HG02884 (cell line): Measurements from ENCODE around the gene ATP10A.

Source experiments
- ATAC-seq: cut with Tn5 transposase; IDR thresholded peaks from one replicate; pipeline ENCODE4 v1.9.1; 2021; ENCODE audit warnings: mild to moderate bottlenecking, moderate library complexity; ENCODE audit not compliant: unreplicated experiment

ATP10A gene

DNA sequence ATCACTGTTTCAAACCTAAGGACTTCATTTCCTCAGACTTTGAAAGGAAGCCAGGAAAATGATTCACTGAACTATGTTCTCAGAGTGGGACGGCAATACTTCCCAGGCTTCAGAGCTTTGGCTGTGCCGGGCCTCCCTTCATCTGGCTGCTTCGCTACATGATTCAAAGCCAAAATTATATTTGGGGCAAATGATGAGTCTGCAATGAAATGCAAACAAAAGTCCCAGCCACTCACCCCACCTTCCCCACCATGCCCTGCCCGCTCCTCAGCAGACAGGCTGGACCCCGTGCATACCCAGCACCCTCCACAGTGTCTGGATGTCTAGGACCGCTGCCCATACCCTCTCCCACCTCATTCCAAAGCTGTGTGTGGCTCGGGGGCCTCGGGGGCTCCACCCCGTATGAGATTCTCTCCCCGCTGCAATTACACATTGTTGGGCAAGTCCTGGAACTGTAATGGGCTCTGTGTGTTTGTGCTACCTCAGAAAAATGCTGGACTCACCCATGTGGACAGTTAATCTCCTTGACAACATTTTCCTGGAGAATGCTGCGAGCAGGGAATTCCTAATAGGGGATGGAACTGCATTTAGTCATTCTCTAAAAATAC is 32.2 kb downstream of the ATP10A start:
- ATAC-seq, result no peak

DNA sequence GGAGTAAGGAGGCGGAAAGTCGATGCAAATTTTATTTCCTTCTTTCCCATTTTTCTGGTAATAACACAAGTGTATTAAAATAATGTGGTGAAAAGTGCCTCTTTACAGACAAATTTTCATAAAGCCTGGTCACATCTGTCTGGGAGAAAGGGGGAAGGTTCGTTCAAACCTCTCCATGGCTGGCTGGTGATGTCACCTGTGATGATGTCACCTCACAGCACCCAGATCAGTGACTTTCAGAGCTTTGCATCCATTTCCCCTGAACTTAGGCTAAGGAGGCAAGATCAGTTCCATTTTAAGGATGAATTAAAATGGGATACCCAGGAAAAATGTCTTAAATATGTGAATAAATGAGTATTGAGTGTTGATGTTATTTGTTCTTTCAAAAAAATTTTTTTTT is 34.1 kb downstream of the ATP10A start:
- no peak for ATAC-seq

DNA sequence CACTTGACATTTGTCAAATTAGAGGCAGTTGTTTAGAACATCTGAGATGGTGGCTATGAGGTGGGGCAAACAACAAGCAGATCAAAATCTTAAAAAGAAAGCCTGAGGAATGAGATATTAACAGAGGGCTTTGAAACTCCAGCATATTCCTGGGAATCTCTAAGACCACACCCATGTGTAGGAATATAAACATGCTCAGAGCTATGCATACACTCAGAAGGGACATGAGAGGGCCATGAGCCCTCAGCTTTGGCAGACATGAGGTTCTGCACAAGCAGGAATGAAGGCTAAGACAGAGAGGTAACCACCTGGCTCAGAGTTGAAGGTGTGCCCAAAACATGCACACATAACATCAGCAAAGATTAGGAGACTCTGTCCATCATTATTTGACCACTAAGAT is 37.9 kb downstream of the ATP10A start:
- ATAC-seq, result no peak

DNA sequence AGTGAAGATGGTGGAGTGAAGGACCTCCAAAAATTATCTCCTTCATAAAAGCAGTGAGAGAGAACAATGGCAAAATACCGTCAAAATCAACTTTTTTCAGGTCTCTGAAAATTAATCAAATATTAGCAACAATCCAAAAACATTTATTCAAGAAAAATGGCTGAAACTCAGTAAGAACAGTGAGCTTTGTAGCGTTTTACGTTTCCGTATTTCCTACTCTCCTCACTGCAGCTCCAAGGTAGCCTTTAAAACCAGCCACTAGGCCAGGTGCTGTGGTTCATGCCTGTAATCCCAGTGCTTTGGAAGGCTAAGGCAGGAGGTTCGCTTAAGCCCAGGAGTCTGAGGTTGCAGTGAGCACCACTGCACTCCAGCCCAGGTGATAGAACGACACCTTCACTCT is 38.5 kb downstream of the ATP10A start:
- no peak for ATAC-seq

DNA sequence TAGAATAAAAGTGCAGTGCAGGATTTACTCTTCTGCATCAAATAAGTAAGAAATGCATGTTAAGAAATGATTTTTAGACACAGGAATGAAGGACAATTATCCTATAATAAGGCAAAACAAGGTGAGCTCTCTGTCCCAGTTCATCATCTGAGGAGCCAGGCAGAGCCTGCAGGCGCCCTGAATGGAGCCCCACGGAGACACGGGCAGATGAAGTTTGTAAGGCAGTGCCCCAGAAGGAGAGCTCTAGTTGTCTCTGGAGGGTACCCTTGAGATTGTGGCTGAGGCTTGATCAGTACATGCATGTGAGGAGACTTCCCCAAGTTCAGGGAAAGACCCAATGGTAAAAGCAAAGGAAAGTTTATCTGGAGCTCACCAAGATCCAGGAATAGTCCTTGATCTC is 50.3 kb downstream of the ATP10A start:
- no peak for ATAC-seq

DNA sequence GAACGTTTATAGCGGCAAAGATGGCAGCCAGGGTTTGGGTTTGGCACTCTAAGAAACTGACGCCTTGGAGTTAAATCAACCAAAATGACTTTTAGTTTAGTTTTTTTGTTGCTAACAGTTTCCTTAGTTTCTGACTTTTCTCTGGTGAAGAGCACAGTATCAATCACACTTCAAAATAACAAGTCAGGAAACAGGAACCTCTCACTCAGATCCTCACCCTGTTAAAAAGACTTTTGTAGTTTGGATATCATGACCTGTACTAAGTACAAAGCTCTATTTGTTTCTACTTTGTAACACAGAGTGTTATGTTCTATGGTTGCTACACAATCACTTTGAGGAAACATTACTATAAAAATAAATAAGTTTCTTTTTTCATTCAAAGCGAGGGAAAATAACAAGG is 51.1 kb downstream of the ATP10A start:
- no peak for ATAC-seq

DNA sequence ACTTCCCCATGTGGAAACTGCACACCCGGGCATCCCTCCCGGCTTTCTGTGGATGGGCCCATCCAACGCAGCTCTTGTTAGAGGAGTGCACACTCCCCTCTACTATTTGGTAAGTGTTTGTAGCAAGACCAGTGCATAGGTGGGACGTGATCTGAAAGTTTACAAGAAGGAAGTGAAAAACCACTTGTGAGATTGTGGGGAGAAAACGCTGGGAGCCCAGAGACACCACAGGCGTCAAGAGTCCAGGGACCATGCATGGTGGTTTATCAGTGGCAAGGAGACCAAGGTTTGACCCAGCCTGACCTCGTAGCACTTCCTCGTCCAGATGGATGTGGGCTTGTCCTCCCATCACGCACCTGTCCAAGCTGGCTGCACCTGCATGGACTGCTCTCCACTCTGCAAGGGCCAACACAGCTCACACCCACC is 51.6 kb downstream of the ATP10A start:
- ATAC-seq, result peak; percentile 92

DNA sequence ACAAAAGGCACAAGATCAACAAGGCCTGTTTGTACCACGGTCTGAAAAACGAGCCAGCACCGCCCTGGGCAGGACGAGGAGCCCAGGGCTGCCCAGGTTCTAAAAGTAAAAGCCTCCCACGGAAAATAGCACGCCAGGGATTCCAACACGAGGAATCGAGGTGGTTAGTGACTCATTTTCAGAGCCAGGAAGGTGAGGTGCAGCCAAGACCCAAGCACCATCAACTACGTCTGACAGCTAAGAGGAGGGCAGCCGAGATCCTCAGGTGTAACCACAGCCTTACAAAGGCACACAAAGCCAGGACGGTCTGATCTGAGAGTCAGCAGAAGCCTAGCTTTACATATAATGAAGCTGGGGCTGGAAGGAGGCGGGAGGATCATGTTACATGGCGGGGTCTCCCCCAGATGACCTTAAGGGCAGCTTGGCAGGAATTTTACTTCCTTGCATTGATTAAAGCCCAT is 52.5 kb downstream of the ATP10A start:
- no peak for ATAC-seq

DNA sequence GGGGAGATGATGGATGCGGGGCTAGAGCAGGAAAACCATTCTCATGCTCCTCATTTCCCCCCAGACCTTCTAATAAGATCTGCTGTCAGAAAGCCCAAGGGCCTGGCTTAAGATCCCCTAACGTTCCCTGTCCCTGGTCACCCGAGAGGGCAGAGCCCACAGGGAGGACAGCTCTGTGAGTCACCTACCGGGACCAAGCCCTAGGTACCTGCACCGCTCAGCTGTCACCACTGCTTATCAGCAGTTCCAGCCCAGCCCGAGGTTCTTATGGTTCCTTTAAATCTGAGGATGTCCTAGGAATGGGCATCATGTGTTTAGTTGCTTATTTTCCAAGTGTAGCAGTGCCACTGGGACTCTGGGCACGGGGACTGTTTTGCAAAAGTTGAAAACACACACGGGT is 53.0 kb downstream of the ATP10A start:
- ATAC-seq, result no peak

DNA sequence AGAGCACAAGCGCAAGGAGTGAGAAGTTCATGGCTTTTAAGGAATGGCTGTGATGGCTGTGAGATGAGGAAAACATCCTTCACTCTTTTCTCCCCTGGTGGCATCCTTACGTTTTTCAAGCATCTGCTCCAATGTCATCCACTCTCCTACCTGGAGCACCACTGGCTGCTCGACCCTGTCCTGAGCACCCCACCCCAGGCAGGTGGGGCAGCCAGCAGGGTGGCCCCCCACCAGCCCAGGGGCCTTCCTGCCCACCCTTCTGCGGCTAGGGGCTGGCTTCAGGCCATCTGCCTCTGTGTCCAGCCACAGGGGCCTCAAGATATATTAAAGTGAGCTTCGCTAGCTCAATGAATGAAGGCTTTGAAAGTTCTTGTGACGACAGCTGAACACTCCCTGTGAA is 56.1 kb downstream of the ATP10A start:
- no peak for ATAC-seq

DNA sequence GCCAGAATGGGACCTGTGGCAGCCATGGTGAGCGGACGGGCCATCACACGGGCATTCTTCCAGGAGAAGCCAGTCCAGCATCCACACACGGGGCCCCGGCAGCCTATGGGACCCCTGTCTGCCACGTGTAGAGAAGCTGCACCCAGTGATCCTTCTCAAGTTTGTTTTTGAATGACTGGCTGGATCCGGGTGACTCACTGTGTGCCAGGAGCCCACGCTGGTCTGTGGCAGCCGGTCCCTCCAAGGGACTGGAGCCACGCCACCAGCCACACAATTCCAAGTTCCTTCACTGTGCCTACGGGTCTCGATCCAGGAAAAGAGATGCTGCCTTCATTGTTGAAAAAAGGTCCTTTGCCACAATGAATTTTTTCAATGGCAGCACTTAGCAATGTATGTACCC is 58.1 kb downstream of the ATP10A start:
- ATAC-seq, result no peak

DNA sequence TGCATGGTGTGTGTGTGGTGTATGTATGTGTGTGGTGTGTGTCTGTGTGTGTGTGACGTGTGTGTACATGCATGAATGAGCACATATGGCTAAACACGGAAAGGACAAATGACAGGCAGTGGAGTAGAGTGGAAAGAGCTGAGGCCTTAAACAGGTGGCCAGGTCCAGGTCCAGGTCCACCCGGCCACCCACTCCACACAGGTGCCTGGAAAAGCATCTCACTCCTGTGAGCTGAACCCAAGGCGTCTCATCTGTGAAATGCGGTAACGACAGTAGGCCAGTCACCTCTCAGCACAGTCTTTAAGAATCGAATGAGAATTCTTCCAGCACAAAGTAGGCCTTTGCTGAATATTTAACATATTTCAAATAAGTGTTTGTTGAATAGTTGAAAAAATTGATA is 58.7 kb downstream of the ATP10A start:
- no peak for ATAC-seq

DNA sequence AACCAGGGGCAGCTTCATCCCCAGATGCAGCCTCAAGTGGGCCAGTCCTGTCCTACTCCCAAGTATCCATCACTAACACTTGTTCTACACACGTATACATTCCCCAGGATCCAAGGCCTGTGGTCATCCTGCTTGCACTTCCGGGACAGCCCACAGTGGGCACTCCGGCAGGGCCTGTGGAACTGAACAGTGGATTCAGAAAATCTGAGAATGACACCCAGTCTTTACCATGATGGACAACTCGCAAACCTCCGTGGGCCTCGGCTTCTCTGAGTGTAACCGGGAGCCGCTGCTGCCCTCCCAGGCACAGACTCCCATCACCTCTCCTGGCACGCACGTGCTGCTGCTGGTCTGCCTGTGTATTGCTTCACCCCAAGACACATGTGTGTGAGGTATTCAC is 59.6 kb downstream of the ATP10A start:
- no peak for ATAC-seq

DNA sequence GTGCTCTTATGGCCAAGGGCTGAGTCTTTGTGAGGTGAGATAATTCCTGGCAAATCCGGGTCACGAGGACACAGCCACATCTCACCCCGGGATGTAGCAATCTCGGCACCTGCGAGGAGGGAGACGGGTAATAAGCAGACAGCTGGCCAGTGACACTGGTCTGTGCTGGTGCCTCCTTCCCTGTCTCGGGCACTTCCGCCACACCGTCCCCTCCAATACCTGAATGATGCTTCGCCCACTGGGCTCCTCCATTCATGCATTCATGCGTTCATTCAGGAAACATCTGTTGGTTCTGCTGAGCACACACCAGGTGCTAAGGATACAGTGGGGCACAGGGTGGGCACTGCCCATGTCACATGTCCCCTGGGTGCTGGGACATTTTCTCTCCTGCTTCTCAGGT is 60.1 kb downstream of the ATP10A start:
- no peak for ATAC-seq

DNA sequence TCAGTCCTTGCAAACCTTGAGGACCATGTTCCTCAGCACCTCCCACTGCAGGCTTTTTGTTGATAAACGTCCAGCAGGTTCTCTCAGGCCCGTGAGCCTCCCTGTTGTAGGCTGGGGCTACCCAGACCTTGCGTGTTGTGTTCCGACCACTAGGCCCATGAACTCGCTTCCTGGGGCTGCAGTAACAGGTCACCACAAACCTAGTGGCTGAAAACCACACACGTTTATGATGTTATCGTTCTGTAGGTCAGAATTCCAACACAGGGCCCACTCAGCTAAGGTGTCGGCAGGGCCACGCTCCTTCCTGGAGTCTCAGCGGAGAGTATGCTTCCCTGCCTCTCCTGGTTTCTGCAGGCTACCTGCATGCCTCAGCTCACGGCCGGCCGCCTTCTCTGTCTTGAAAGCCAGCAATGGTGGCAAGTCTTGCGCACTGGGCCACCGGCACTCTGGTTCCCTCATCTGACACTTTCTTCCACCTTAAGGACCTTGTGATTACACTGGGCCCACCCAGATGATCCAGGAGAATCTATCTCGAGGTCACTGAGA is 60.8 kb downstream of the ATP10A start:
- no peak for ATAC-seq

DNA sequence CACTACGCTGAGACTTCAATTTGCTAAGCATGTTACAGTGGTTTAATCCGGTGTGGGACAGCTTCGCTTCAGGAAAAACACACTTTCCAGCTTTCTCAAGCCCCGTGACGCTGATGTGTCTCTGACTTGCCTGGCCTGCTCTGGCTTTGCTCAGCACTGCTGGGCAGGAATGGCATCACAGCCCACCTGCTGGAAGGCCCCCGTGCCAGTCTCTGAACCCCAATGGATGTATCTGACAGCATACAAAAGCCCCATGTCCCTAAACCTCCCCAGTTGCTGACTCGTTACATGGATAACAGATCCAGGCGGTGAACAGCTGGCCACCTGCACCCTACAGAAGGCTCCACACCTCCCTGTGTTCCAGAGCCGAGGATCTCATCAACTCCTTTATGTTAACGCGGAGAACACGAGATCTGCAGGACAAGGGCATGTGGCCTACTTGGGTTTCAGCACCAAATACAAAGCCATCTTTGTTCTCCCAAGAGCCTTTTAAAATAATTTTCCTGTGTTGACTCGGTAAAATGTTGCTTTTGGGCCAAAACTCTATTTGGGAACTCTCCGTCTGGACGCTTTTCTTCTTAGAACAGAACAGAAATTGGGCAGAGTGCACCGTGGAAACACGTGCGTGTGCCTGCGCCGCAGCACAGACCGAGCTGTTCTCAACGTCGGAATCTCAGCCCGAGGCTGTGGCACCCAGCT is 61.4 kb downstream of the ATP10A start:
- no peak for ATAC-seq

DNA sequence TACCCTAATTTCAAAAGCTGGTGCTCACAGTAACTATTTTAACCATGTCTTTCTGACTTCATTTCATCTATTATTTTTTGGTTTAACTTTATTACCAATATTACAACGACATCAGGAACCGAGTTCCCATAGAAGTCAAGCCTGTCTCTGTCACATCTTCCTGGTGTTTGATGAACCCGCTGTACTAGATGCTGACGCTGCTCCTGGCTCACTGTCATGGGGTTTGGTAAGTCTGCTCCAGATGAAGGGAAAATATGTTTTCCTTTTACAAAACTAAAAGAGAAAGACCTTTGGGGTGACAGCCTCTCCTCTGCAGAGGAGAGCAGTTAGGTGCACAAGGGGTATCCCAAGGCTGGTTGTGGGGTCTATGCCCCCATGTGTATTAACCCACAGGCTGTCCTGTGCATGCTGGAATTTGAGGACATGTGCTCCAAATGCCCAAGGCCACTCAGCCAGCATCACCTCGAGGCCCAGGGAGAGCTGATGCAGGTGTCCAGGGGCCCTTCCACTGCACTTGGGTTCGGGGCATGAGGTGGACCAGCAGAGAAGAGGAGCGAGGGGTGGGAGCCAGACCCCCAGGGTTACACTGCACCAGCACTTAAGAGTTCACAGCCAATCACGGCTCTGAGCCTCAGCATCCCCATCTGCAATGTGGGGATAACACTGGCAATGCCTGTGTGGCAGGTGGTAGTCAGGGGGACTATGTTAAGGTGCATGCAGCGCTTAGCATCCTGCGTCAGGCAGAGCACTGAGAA is 62.2 kb downstream of the ATP10A start:
- no peak for ATAC-seq

DNA sequence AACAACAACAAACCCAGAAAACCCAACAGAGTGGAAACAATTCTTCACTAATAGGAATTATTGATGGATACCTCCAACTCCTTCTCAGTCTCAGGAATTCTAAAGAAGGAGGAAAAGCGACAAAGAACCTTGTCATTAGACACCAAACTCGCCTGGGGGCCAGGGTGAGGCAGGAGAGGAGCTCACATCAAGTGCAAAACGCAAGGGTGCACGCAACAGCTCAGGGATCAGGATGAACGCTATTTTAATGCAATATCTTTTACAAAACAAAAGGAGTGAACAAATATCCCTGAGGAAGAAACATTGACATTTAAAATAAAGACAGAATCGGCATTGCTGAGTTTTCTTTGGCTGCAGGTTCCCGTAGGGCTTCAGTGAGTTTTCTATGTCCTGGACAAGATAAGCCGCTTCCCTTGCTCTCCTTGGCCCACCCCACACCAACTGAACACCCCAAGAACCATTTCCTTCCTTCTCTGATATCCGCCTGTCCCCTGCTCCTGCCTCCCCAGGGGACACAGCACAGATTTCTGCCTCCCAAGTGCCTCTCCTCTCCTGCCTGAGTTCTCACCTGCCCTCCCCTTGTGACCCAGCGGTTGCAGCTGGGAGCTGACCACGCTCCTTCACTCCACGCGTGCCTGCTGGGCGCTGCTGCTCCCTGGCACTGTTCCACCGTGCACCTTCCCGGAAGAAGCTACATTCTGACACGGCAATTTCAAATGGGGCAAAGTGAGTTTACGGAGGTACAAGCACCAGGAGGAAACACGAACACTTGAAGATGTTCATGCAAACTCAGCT is 63.0 kb downstream of the ATP10A start:
- ATAC-seq, result no peak

DNA sequence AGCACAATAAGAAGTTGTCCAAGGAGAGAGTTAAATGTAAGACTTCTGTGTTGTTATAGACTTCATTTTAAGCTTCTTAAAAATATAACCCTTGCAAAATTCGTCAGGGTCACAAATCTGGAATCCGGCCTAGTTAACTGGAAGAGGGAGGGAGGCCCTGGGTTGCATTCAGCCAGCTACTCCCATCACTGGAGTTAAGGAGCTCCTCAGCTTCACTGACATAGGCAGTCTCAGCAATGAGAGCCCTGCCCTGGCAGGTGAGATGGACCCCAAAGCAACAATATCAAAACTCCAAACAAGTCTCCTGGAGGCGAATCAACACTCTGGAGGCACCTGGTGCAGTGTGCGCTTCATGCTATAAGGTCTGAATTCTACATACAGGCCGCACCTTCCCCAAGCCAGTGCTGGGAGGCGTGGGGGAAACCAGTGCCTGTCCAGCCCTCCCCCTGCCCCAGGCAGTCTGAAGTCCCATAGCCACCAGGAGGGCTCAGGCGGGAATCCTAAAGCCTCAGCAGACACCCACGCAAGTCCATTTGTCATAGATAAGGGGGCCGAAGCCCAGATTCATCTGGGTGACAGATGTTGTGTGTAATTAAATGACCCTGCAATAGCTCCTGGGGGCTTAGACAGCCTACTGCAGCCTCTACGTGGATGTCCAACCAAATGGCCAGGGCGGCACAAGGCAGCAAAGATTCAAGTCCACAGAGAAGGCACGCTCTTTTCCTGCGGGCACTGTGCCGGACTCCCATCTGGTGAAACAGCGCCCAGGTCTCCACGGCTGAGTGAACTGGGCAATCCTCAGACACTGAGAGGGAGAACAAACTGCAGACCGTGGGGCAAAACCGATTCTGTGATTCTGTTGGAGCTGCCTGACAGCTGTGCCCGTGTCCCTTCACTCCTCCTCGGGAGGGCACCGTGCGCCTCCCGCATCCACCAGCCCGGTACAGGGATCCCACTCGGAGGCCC is 64.9 kb downstream of the ATP10A start:
- ATAC-seq, result no peak

DNA sequence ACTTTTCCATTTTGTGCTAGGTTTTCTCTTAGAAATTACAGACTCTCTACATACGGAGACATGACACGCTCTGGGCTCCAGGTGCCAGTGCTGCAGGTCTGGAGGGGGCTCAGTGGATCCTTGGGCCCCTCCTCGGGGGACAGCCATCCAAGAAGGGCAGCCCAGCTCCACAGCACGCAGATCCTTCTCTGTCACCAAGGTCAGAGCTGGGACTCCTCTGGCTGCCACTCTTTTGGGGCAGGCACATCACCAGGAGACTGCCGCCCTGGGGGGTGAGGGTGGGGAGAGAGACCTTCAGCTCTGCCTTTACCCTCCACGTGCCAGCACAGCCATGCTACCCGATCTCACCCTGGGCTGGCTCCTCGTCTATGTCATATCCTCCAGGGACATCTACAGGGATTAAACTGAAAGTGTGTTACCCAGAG is 65.6 kb downstream of the ATP10A start:
- no peak for ATAC-seq
